ENCODE data around the gene GIPC3. TPM values are rescaled to one million over a fixed set of nuclear protein-coding genes. Genes with fewer than 3 reads are reported as not detected.
A peak's percentile ranks its signal among the peaks of the same experiment; 100 is the strongest.

The GIPC3 gene
- total and polyA plus RNA-seq, 7 donors = under 0.01 to 1.0 (median 0.83) TPM; not detected in 4

DNA sequence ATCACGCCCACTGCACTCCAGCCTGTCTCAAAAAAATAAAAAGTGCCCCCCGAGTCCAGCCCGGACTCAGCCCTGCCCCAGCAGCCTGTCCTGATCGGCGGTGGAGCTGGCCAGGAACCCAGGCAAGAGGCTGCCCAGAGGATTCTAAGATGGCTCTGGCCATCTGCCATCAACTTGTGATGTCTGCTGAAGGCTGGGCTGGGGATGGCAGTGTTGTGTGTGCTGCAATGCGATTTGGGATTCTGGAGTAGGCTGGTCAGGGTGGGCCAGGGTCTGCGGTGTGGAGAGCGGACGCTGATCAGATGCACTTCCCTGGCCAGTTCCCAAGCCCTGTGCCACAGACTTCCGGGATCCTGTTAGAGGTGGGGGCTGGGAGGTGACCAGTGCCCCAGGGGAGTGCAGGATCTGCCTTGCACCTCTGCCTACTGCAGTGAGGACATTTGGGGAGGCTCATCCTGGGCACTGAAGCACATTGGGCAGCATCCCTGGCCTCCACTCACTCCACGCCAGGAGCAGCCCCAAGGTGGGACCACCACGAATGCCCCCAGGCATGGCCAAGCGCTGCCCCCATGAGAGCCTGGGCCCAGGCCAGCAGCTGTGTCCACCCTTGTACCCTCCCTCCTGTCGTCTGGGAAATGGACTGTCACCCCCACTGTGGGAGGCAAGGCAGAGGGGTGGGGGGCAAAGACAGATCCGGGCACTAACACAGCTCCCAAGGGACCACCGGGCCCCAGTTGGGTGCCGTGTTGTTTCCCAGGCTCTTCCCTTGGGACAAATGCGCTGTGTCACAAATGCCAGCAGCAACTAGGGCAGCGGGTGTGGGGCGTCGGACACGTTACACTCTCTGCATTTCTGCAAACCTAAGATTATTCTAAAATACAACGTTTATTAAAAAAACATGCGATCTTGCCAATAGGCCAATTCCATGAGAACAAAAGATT, 24.8 kb downstream of the GIPC3 start:
- H3K4me1 ChIP-seq = peaks cover 0 to 64% (median 51%) of the 10 kb centered on the region in 4 donors
- no peaks in the 10 kb centered on the region for H3K9me3 ChIP-seq
- 81 to 83% methylated on average over 24 of the region's 24 CpGs for WGBS, 2 donors
- peak overlapping the region in 1 of 4 donors; percentile 86 for H3K27ac ChIP-seq
- TF ChIP-seq, protein P1, sequence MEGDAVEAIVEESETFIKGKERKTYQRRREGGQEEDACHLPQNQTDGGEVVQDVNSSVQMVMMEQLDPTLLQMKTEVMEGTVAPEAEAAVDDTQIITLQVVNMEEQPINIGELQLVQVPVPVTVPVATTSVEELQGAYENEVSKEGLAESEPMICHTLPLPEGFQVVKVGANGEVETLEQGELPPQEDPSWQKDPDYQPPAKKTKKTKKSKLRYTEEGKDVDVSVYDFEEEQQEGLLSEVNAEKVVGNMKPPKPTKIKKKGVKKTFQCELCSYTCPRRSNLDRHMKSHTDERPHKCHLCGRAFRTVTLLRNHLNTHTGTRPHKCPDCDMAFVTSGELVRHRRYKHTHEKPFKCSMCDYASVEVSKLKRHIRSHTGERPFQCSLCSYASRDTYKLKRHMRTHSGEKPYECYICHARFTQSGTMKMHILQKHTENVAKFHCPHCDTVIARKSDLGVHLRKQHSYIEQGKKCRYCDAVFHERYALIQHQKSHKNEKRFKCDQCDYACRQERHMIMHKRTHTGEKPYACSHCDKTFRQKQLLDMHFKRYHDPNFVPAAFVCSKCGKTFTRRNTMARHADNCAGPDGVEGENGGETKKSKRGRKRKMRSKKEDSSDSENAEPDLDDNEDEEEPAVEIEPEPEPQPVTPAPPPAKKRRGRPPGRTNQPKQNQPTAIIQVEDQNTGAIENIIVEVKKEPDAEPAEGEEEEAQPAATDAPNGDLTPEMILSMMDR (IDR thresholded peaks at IDR 0.05) = no peak
- TF ChIP-seq POLR2AphosphoS5 (IDR thresholded peaks at IDR 0.05) = no peak
- no peak for TF ChIP-seq POLR2A (IDR thresholded peaks at IDR 0.05)
- no peak for TF ChIP-seq EP300 (IDR thresholded peaks at IDR 0.05)
- no peaks in the 10 kb centered on the region for H3K27me3 ChIP-seq
- H3K4me3 ChIP-seq = no peak overlapping the region
- intact Hi-C loops (cut with DNase I) = loop anchor here (10.0 kb wide), 1 partner anchor 285 kb away; no protein-coding TSS in a partner anchor
- peaks cover 0 to 34% (median 21%) of the 10 kb centered on the region in 4 donors for H3K36me3 ChIP-seq
- no peak for DNase-seq

DNA sequence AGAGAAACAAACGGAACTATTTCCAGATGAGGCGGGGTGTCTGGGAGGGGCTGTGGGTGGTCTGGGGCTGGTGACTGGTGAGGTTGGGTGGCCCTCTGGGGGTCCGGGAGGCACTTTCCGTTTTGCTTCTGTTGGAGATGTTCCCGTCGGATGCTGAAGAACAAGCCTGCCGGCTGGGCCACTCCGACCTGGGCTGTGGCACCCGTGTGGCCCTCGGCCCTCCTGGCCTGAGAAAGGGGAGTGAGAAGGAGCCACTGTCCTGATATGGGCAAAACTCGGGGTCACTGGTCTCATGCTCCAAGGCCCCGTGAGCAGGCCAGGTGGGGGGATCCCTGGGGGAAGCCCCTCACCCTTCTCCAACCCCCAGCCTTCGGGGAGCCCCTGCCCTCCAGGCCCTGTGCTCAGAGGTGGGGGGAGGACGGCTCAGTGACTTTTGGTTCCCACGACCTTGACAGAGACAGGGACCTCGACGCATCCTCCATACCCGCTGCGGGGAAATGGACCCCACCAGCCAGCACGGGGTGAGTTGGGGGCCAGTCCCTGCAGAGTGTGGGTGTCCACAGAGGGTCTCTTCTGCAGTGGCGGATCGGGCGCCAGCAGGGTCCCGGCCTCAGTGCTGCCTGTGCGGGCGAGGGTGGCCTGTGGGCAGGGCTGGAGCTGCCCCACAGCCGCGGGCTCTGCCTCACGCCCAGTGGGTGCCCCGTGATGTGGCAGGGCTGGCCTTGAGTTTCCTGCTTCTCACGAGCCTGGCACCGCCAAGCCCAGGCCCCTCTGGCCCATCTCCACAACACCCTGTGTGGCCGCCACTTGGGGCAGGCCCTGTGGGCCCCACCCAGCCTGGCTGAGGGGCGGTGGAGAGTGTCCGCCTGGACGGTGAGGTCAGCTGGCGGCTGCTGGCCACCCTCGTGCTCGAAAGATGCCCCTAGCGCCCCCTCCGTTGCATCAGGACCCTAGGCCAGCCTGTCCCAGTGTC, 25.8 kb downstream of the GIPC3 start:
- no peak for TF ChIP-seq POLR2AphosphoS5 (IDR thresholded peaks at IDR 0.05)
- TF ChIP-seq, protein P1 (IDR thresholded peaks at IDR 0.05) = no peak
- TF ChIP-seq POLR2A (IDR thresholded peaks at IDR 0.05) = no peak
- TF ChIP-seq EP300 (IDR thresholded peaks at IDR 0.05) = no peak
- Histone ChIP-seq H3K4me3 (no peak overlapping the region), H3K27ac (no peak overlapping the region), H3K27me3 (no peaks in the 10 kb centered on the region), H3K4me1 (peaks cover 0 to 54% (median 49%) of the 10 kb centered on the region in 4 donors), H3K9me3 (no peaks in the 10 kb centered on the region), H3K36me3 (peaks cover 0 to 42% (median 23%) of the 10 kb centered on the region in 4 donors)
- WGBS, 2 donors = 89 to 90% methylated on average over 41 of the region's 41 CpGs
- intact Hi-C loops (cut with DNase I) = loop anchor here (10.0 kb wide), 1 partner anchor 286 kb away; no protein-coding TSS in a partner anchor
- DNase-seq = no peak

DNA sequence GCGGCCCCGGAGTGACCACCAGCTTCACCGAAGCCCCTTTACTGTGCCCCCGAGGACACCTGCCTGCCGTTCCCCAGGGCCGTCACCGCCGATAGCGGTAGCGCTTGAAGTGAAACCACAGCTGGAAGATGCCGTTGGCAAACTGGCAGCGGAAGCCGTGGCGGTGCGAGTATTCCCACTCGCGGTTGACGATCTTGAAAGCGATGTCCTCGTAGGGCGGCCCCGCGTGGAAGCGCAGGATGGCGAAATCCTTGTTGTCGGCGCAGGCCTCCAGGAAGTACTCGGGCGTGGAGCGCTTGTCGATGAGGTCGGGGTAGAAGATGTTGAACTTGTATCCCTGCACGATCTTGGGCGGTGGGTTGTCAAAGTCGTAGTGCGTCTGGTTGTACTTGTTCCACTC, 26.6 kb downstream of the GIPC3 start:
- no peaks in the 10 kb centered on the region for H3K9me3 ChIP-seq
- peaks cover 0 to 48% (median 23%) of the 10 kb centered on the region in 4 donors for H3K36me3 ChIP-seq
- no peak overlapping the region for H3K4me3 ChIP-seq
- TF ChIP-seq, protein P1 (IDR thresholded peaks at IDR 0.05) = no peak
- TF ChIP-seq EP300 (IDR thresholded peaks at IDR 0.05) (no peak), POLR2A (IDR thresholded peaks at IDR 0.05) (no peak), POLR2AphosphoS5 (IDR thresholded peaks at IDR 0.05) (no peak)
- 96% methylated on average over 36 of the region's 36 CpGs for WGBS, 2 donors
- H3K27me3 ChIP-seq = no peaks in the 10 kb centered on the region
- H3K27ac ChIP-seq = no peak overlapping the region
- H3K4me1 ChIP-seq = peaks cover 0 to 46% (median 41%) of the 10 kb centered on the region in 4 donors
- intact Hi-C loops (cut with DNase I) = loop anchor here (10.0 kb wide), 1 partner anchor 287 kb away; no protein-coding TSS in a partner anchor
- no peak for DNase-seq

DNA sequence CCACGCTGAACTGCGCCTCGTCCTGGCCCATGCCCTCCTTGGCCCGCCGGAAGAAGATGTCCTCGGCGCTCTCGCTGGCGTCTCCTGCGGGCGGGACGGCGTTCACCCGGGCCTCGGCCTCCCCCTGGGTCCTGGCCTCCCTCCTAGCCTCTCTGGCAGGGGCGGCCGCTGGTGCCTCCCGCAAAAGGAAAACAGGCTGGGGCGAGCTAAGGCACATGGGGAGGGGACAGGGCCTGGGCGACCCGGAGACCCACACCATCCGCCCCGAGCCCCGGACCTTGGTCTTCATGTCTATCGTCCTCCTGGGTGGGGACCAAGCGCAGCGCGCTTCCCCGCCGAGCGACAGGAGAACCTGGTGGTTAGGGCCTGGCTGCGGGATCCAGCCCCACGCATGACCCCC, 27.1 kb downstream of the GIPC3 start:
- no peaks in the 10 kb centered on the region for H3K9me3 ChIP-seq
- peaks cover 0 to 53% (median 23%) of the 10 kb centered on the region in 4 donors for H3K36me3 ChIP-seq
- WGBS, 2 donors = 97 to 98% methylated on average over 33 of the region's 33 CpGs
- no peak overlapping the region for H3K4me3 ChIP-seq
- TF ChIP-seq EP300 (IDR thresholded peaks at IDR 0.05) (no peak), POLR2A (IDR thresholded peaks at IDR 0.05) (no peak), POLR2AphosphoS5 (IDR thresholded peaks at IDR 0.05) (no peak)
- TF ChIP-seq, protein P1 (IDR thresholded peaks at IDR 0.05) = no peak
- DNase-seq = no peak
- intact Hi-C loops (cut with DNase I) = loop anchor here (10.0 kb wide), 1 partner anchor 288 kb away; no protein-coding TSS in a partner anchor
- H3K27me3 ChIP-seq = no peaks in the 10 kb centered on the region
- H3K27ac ChIP-seq = no peak overlapping the region
- H3K4me1 ChIP-seq = peaks cover 0 to 41% (median 36%) of the 10 kb centered on the region in 4 donors
